ENCODE results near the gene KREMEN1. TPM values are rescaled to one million over a fixed set of nuclear protein-coding genes. Genes with fewer than 3 reads are reported as not detected.

Gene KREMEN1
- total RNA-seq, 1 experiment from 2014 or later: 2.2 TPM

DNA sequence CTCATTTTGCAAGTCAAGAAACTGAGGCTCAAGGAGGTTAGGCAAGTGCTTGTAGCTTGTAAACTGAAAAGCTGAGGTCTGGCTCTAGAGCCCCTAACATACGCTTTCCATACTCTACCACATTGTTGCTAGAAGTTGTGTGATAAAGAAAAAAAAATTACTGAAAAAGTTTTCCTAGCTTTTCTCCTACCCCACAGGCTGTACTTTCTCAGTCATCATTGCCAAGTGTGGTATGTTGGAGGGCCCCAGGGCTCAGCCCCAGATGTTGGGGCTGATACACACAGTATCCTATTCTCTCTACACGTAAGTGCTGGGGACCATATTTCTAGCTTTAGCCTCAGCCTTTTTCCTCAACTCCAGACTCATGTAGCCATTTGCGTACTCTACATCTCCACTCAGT, 16.0 kb downstream of the KREMEN1 start:
- in situ Hi-C loops (cut with HindIII; ENCODE audit: low pct_unique_long_range_greater_than_20kb, low sequenced_read_pairs): no loop called here
- Histone ChIP-seq H3K27me3 (ENCODE audit: control insufficient read depth, insufficient read depth, low read length) (no peaks in the 10 kb centered on the region), H3K27ac (ENCODE audit: low read length) (no peak overlapping the region), H3K36me3 (ENCODE audit: control insufficient read depth, insufficient read depth, low read length) (no peaks in the 10 kb centered on the region), H3K4me1 (ENCODE audit: control insufficient read depth, insufficient read depth, low read length) (no peaks in the 10 kb centered on the region), H3K4me3 (ENCODE audit: low read depth in 2 of 2, low read length in 2 of 2) (no peak overlapping the region), H3K9me3 (ENCODE audit: control insufficient read depth, insufficient read depth, low read depth, low read length) (no peaks in the 10 kb centered on the region)
- DNase-seq (ENCODE audit: low read depth, low spot score): no peak
- intact Hi-C loops (cut with micrococcal nuclease; ENCODE audit: unreplicated experiment): no loop called here
- ATAC-seq: no peak
- POLR2A ChIA-PET: no interaction called here
- no TSS peak for BruUV-seq (replicated peaks)
- CTCF ChIA-PET: no interaction called here
- no peak for TF ChIP-seq POLR2AphosphoS5 (IDR thresholded peaks at IDR 0.05; ENCODE audit: low read depth, low read length)
- no peak for TF ChIP-seq SIN3A (IDR thresholded peaks at IDR 0.05; ENCODE audit: borderline replicate concordance, insufficient read depth, low read depth, low read length)
- TF ChIP-seq, protein P1, sequence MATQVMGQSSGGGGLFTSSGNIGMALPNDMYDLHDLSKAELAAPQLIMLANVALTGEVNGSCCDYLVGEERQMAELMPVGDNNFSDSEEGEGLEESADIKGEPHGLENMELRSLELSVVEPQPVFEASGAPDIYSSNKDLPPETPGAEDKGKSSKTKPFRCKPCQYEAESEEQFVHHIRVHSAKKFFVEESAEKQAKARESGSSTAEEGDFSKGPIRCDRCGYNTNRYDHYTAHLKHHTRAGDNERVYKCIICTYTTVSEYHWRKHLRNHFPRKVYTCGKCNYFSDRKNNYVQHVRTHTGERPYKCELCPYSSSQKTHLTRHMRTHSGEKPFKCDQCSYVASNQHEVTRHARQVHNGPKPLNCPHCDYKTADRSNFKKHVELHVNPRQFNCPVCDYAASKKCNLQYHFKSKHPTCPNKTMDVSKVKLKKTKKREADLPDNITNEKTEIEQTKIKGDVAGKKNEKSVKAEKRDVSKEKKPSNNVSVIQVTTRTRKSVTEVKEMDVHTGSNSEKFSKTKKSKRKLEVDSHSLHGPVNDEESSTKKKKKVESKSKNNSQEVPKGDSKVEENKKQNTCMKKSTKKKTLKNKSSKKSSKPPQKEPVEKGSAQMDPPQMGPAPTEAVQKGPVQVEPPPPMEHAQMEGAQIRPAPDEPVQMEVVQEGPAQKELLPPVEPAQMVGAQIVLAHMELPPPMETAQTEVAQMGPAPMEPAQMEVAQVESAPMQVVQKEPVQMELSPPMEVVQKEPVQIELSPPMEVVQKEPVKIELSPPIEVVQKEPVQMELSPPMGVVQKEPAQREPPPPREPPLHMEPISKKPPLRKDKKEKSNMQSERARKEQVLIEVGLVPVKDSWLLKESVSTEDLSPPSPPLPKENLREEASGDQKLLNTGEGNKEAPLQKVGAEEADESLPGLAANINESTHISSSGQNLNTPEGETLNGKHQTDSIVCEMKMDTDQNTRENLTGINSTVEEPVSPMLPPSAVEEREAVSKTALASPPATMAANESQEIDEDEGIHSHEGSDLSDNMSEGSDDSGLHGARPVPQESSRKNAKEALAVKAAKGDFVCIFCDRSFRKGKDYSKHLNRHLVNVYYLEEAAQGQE (IDR thresholded peaks at IDR 0.05; ENCODE audit: insufficient read depth in 1 of 2, low read depth in 2 of 2, low read length in 1 of 2): no peak
- no peak for TF ChIP-seq TCF7L2 (IDR thresholded peaks at IDR 0.05; ENCODE audit: low read depth, low read length)
- TF ChIP-seq, protein P2, sequence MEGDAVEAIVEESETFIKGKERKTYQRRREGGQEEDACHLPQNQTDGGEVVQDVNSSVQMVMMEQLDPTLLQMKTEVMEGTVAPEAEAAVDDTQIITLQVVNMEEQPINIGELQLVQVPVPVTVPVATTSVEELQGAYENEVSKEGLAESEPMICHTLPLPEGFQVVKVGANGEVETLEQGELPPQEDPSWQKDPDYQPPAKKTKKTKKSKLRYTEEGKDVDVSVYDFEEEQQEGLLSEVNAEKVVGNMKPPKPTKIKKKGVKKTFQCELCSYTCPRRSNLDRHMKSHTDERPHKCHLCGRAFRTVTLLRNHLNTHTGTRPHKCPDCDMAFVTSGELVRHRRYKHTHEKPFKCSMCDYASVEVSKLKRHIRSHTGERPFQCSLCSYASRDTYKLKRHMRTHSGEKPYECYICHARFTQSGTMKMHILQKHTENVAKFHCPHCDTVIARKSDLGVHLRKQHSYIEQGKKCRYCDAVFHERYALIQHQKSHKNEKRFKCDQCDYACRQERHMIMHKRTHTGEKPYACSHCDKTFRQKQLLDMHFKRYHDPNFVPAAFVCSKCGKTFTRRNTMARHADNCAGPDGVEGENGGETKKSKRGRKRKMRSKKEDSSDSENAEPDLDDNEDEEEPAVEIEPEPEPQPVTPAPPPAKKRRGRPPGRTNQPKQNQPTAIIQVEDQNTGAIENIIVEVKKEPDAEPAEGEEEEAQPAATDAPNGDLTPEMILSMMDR (IDR thresholded peaks at IDR 0.05): no peak

DNA sequence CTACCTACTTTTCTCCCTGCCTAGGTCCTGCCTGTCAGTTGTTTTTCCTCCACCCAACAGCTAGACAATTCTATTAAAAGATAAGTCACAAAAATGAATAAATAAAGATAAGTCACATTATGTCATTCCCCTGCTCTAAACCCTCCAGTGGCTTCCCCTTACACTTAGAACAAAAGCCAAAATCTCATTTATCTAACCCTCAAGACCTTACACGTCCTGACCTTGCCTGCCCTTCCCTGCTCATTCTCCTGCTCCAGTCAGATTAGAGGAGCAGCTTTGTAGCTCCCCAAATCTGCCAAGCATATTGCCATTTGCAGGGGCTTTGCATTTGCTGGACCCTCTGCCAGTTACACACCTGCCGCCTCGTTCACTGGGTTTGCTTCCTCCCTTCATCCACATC, 16.7 kb downstream of the KREMEN1 start:
- Histone ChIP-seq H3K27me3 (ENCODE audit: control insufficient read depth, insufficient read depth, low read length) (no peaks in the 10 kb centered on the region), H3K4me1 (ENCODE audit: control insufficient read depth, insufficient read depth, low read length) (no peaks in the 10 kb centered on the region), H3K4me3 (ENCODE audit: low read depth in 2 of 2, low read length in 2 of 2) (no peak overlapping the region), H3K9me3 (ENCODE audit: control insufficient read depth, insufficient read depth, low read depth, low read length) (no peaks in the 10 kb centered on the region), H3K27ac (ENCODE audit: low read length) (no peak overlapping the region), H3K36me3 (ENCODE audit: control insufficient read depth, insufficient read depth, low read length) (no peaks in the 10 kb centered on the region)
- ChIA-PET POLR2A (no interaction called here), CTCF (no interaction called here)
- TF ChIP-seq SIN3A (IDR thresholded peaks at IDR 0.05; ENCODE audit: borderline replicate concordance, insufficient read depth, low read depth, low read length): no peak
- in situ Hi-C loops (cut with HindIII; ENCODE audit: low pct_unique_long_range_greater_than_20kb, low sequenced_read_pairs) (no loop called here), intact Hi-C loops (cut with micrococcal nuclease; ENCODE audit: unreplicated experiment) (no loop called here)
- DNase-seq (ENCODE audit: low read depth, low spot score) (no peak), ATAC-seq (no peak)
- BruUV-seq (replicated peaks): no TSS peak

DNA sequence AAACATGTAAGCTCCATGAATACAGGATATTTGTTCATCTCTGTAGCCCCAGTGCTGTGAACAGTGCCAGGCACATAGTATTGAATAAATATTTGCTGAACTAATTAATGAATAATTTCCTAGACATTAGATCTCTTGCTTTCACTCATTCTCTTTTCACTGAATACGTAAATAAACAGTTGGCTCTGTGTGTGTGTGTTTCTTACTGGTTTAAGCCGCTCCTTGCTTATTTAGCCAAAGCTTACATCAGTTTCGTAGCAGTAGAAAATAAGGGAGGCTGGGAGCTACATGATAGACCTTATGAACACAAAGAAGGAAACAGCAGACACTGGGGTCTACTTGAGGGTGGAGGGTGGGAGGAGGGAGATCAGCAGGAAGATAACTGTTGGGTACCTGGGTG, 17.2 kb downstream of the KREMEN1 start:
- in situ Hi-C loops (cut with HindIII; ENCODE audit: low pct_unique_long_range_greater_than_20kb, low sequenced_read_pairs): no loop called here
- ATAC-seq: no peak
- Histone ChIP-seq H3K36me3 (ENCODE audit: control insufficient read depth, insufficient read depth, low read length) (no peaks in the 10 kb centered on the region), H3K9me3 (ENCODE audit: control insufficient read depth, insufficient read depth, low read depth, low read length) (no peaks in the 10 kb centered on the region), H3K27me3 (ENCODE audit: control insufficient read depth, insufficient read depth, low read length) (no peaks in the 10 kb centered on the region), H3K27ac (ENCODE audit: low read length) (no peak overlapping the region), H3K4me1 (ENCODE audit: control insufficient read depth, insufficient read depth, low read length) (no peaks in the 10 kb centered on the region), H3K4me3 (ENCODE audit: low read depth in 2 of 2, low read length in 2 of 2) (no peak overlapping the region)
- no TSS peak for BruUV-seq (replicated peaks)
- DNase-seq (ENCODE audit: low read depth, low spot score): no peak
- intact Hi-C loops (cut with micrococcal nuclease; ENCODE audit: unreplicated experiment): no loop called here
- CTCF ChIA-PET: no interaction called here
- POLR2A ChIA-PET: no interaction called here
- TF ChIP-seq POLR2AphosphoS5 (IDR thresholded peaks at IDR 0.05; ENCODE audit: low read depth, low read length) (no peak), TCF7L2 (IDR thresholded peaks at IDR 0.05; ENCODE audit: low read depth, low read length) (no peak), SIN3A (IDR thresholded peaks at IDR 0.05; ENCODE audit: borderline replicate concordance, insufficient read depth, low read depth, low read length) (no peak)
- TF ChIP-seq, protein P1 (IDR thresholded peaks at IDR 0.05; ENCODE audit: insufficient read depth in 1 of 2, low read depth in 2 of 2, low read length in 1 of 2): no peak
- TF ChIP-seq, protein P2 (IDR thresholded peaks at IDR 0.05): no peak
